A549 (cell line): ENCODE measurements around the gene SMPDL3B. TPM values are rescaled to one million over a fixed set of nuclear protein-coding genes. Genes with fewer than 3 reads are reported as not detected.

Experiments used
- ATAC-seq, 2 experiments: fragments of 200-7000 bp in 1 of 2; fragments of >200 bp in 1 of 2; cut with Nextera tagmentation in 1 of 2; cut with Tn5 transposase in 1 of 2; 3 replicates each; pipeline versions ENCODE4 v1.8.0 to v1.9.1; 2018 to 2020; ENCODE audit warnings: mild to moderate bottlenecking in 1 of 2, moderate library complexity in 1 of 2
- CTCF ChIA-PET: fragments of 300-600 bp; sonication (Branson Sonifier 250); formaldehyde crosslinking; extraction: SDS; loops from one replicate; lab custom pipeline; 2021; ENCODE audit warnings: antibody characterized with exemption, inconsistent platforms; lab: Yijun Ruan, JAX
- POLR2A ChIA-PET: fragments of 350-600 bp; formaldehyde crosslinking; extraction: SDS; loops from one replicate; lab custom pipeline; 2021; ENCODE audit warnings: antibody characterized with exemption, inconsistent platforms; lab: Yijun Ruan, JAX
- DNase-seq, 2 experiments: peaks; one replicate each; pipeline versions ENCODE4 v3.0.0 to v3.0.0-alpha.2; 2011 to 2016; ENCODE audit warnings: low read depth in 1 of 2, low spot score in 1 of 2
- FAIRE-seq: peaks from 2 replicates; lab custom pipeline; 2011; peaks lifted over from hg19 to GRCh38; lab: Jason Lieb, UNC
- H3K27ac ChIP-seq, 2 experiments: fragments of >200 bp; sonication (Bioruptor Twin); formaldehyde crosslinking; 3 replicates each; pipeline ENCODE4 v1.5.1; 2016 to 2017
- H3K4me1 ChIP-seq: fragments of >200 bp; sonication (Bioruptor Twin); formaldehyde crosslinking; 3 replicates; pipeline ENCODE4 v1.6.1; 2016
- H3K4me2 ChIP-seq: fragments of >200 bp; sonication (Bioruptor Twin); formaldehyde crosslinking; 3 replicates; pipeline ENCODE4 v1.6.1; 2016
- H3K4me3 ChIP-seq: fragments of >200 bp; sonication (Bioruptor Twin); formaldehyde crosslinking; 3 replicates; pipeline ENCODE4 v1.5.1; 2016
- H3K9me3 ChIP-seq: fragments of >200 bp; sonication (Bioruptor Twin); formaldehyde crosslinking; 3 replicates; pipeline ENCODE4 v1.6.1; 2016
- CBX2 ChIP-seq: fragments of 200-600 bp; sonication (generic); IDR thresholded peaks from 2 replicates; pipeline ENCODE4 v1.6.1; 2016; ENCODE audit warnings: low read depth, mild to moderate bottlenecking, borderline replicate concordance
- CBX8 ChIP-seq: fragments of 200-600 bp; sonication (generic); IDR thresholded peaks from 2 replicates; pipeline ENCODE4 v1.6.1; 2016
- CEBPB ChIP-seq, 2 experiments: fragments of >200 bp in 1 of 2; sonication (Bioruptor Twin) in 1 of 2; formaldehyde crosslinking in 1 of 2; IDR thresholded peaks; 2 replicates each; pipeline ENCODE4 v1.6.1; 2012 to 2016
- EHF ChIP-seq: fragments of 250-450 bp; sonication (Bioruptor Pico); IDR thresholded peaks from 2 replicates; pipeline ENCODE4 v1.5.0; 2020; ENCODE audit warnings: mild to moderate bottlenecking
- EHMT2 ChIP-seq: fragments of 200-600 bp; sonication (generic); IDR thresholded peaks from 2 replicates; pipeline ENCODE4 v1.6.1; 2016; ENCODE audit warnings: antibody characterized with exemption, low read depth, mild to moderate bottlenecking, moderate library complexity
- EP300 ChIP-seq, 2 experiments: fragments of >200 bp; sonication (Bioruptor Twin); formaldehyde crosslinking; IDR thresholded peaks; 2 replicates in 1 of 2; 3 replicates in 1 of 2; pipeline ENCODE4 v1.6.1; 2016 to 2017
- ESRRA ChIP-seq: fragments of 150-350 bp; IDR thresholded peaks from 2 replicates; pipeline ENCODE4 v1.6.1; 2014; ENCODE audit warnings: mild to moderate bottlenecking, low read length, borderline replicate concordance
- FOSL2 ChIP-seq, 2 experiments: fragments of 450-650 bp in 1 of 2; fragments of >200 bp in 1 of 2; sonication (Bioruptor Twin) in 1 of 2; formaldehyde crosslinking; IDR thresholded peaks; 2 replicates each; pipeline versions ENCODE4 v1.5.0 to v1.6.1; 2016 to 2020; ENCODE audit warnings: mild to moderate bottlenecking in 1 of 2, moderate library complexity in 1 of 2
- HDAC2 ChIP-seq: fragments of 200-600 bp; sonication (generic); IDR thresholded peaks from 2 replicates; pipeline ENCODE4 v1.6.1; 2016
- HOXB13 ChIP-seq: fragments of 250-450 bp; sonication (Bioruptor Pico); IDR thresholded peaks from 2 replicates; pipeline ENCODE4 v1.5.0; 2020; ENCODE audit warnings: low read depth, mild to moderate bottlenecking, moderate library complexity
- HOXB5 ChIP-seq: fragments of 250-450 bp; sonication (Bioruptor Pico); IDR thresholded peaks from 2 replicates; pipeline ENCODE4 v1.5.0; 2020; ENCODE audit warnings: mild to moderate bottlenecking, moderate library complexity
- JUNB ChIP-seq: fragments of >200 bp; sonication (Bioruptor Twin); formaldehyde crosslinking; IDR thresholded peaks from 2 replicates; pipeline ENCODE4 v1.6.1; 2016
- KDM1A ChIP-seq: fragments of 200-600 bp; sonication (generic); IDR thresholded peaks from 2 replicates; pipeline ENCODE4 v1.6.1; 2016; ENCODE audit warnings: low read depth, mild to moderate bottlenecking
- MAFK ChIP-seq: fragments of 450-650 bp; IDR thresholded peaks from 2 replicates; pipeline ENCODE4 v1.6.1; 2014; ENCODE audit not compliant: partially characterized antibody
- MAX ChIP-seq: IDR thresholded peaks from 2 replicates; pipeline ENCODE4 v1.6.1; 2012
- MYC ChIP-seq: IDR thresholded peaks from 2 replicates; pipeline ENCODE4 v1.6.1; 2012; ENCODE audit warnings: mild to moderate bottlenecking, inconsistent platforms, low read length, improper control_type of control experiment, borderline replicate concordance
- NR3C1 ChIP-seq: fragments of >200 bp; sonication (Bioruptor Twin); formaldehyde crosslinking; IDR thresholded peaks from 3 replicates; pipeline ENCODE4 v1.6.1; 2017
- RNF2 ChIP-seq: fragments of 200-600 bp; sonication (generic); IDR thresholded peaks from 2 replicates; pipeline ENCODE4 v1.6.1; 2016; ENCODE audit warnings: low read depth, mild to moderate bottlenecking, antibody characterized with exemption, moderate library complexity, borderline replicate concordance
- TP53 ChIP-seq: fragments of 250-450 bp; sonication (Bioruptor Pico); IDR thresholded peaks from 2 replicates; pipeline ENCODE4 v1.5.0; 2021; ENCODE audit warnings: mild to moderate bottlenecking, moderate library complexity
- ZFP36 ChIP-seq: fragments of 450-650 bp; IDR thresholded peaks from 2 replicates; pipeline ENCODE4 v1.6.1; 2014; ENCODE audit warnings: borderline replicate concordance; ENCODE audit not compliant: partially characterized antibody
- ZNF302 ChIP-seq: fragments of 250-450 bp; sonication (Bioruptor Pico); IDR thresholded peaks from 2 replicates; pipeline ENCODE4 v1.9.0; 2021; ENCODE audit warnings: inconsistent platforms, mild to moderate bottlenecking, moderate library complexity
- ZSCAN20 ChIP-seq: fragments of 250-450 bp; sonication (Bioruptor Pico); IDR thresholded peaks from 2 replicates; pipeline ENCODE4 v1.8.0; 2022; ENCODE audit warnings: mild to moderate bottlenecking, moderate library complexity
- WGBS: methylation state at CpG from one replicate; pipeline ENCODE4 v1.1.6; 2017; ENCODE audit errors: missing lambda C conversion rate; 5-methylcytosine and 5-hydroxymethylcytosine counted together
- polyA plus RNA-seq, 4 experiments: library from polyadenylated mRNA; depleted of rRNA in 3 of 4; stranded (reverse); fragments of >200 nt; fragmentation: RNase III in 1 of 4; extraction: RNeasy Plus Mini Kit Qiagen cat#74134 plus additional on column Dnase treatment in 1 of 4; gene quantifications; 2 replicates in 3 of 4; 3 replicates in 1 of 4; pipeline ENCODE4 v1.2.3, GENCODE V29; 2011 to 2017
- TF ChIP-seq, protein P1 (sequence below): fragments of 200-600 bp; sonication (generic); IDR thresholded peaks from 2 replicates; pipeline ENCODE4 v1.6.1; 2016; ENCODE audit warnings: antibody characterized with exemption, mild to moderate bottlenecking, moderate library complexity
- TF ChIP-seq, protein P2 (sequence below): fragments of 150-350 bp; IDR thresholded peaks from 2 replicates; pipeline ENCODE4 v1.6.1; 2014; ENCODE audit warnings: low read depth, mild to moderate bottlenecking, low read length
- TF ChIP-seq, protein P3 (sequence below): fragments of 450-650 bp; IDR thresholded peaks from 2 replicates; pipeline ENCODE4 v1.6.1; 2014; ENCODE audit warnings: antibody characterized with exemption
- TF ChIP-seq, protein P4 (sequence below): fragments of 250-450 bp; sonication (Bioruptor Pico); IDR thresholded peaks from 2 replicates; pipeline ENCODE4 v1.5.0; 2020; ENCODE audit warnings: low read depth, mild to moderate bottlenecking, moderate library complexity
- TF ChIP-seq, protein P5 (sequence below): fragments of >200 bp; sonication (Bioruptor Twin); formaldehyde crosslinking; IDR thresholded peaks from 3 replicates; pipeline ENCODE4 v1.6.1; 2016

The SMPDL3B gene
- polyA plus RNA-seq, 2 of the 4 experiments (the other 2 are of a cell fraction), result 1.7 to 4.0 TPM

- no peak for DNase-seq
- WGBS, result 88% methylated on average over 8 of the region's 8 CpGs
- POLR2A ChIA-PET, result no interaction called here
- H3K4me3 ChIP-seq, result no peak overlapping the region
- TF ChIP-seq EHF (CRISPR knock-in tag) (no peak), EP300 (IDR thresholded peaks at IDR 0.05) (no peak), JUNB (no peak), CBX8 (no peak), MAX (no peak), CBX2 (no peak), ZSCAN20 (CRISPR knock-in tag) (no peak), ZFP36 (no peak), MAFK (no peak), TP53 (CRISPR knock-in tag) (no peak)
- CTCF ChIA-PET, result interaction anchor here (0.6 kb wide), 1 partner anchor 30 kb away, joined by 3 read pairs; no protein-coding TSS in a partner anchor
- no peaks in the 10 kb centered on the region for H3K9me3 ChIP-seq
- H3K4me1 ChIP-seq, result no peaks in the 10 kb centered on the region
- no peak overlapping the region for H3K27ac ChIP-seq
- no peak for ATAC-seq
- H3K4me2 ChIP-seq, result no peak overlapping the region
- FAIRE-seq, result no peak
Measured at GRCh38 chr1:27887215-27888021, 47.4 kb upstream of the SMPDL3B start.

DNA sequence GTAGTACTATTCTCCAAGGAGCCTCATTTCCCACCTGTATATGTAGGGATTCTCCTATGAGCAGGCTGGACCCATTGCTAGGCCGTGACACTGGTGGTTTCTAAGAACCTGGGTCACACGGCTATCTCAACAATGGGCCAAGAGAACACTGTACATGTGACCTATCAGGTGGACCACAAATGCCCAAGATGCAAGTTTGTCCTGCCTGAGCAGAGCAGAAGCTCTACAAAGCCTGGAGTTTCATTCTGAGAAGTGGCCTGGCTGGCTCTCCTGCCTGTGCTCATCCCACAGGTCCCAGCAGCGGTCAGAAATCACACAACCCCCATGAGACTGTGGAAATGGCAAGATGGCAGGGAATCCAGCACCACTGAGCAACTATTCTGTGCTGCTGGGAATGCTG is 45.3 kb upstream of the SMPDL3B start:
- H3K4me3 ChIP-seq, result no peak overlapping the region
- ChIA-PET POLR2A (no interaction called here), CTCF (no interaction called here)
- no peaks in the 10 kb centered on the region for H3K9me3 ChIP-seq
- FAIRE-seq, result no peak
- DNase-seq, result no peak
- no peak overlapping the region for H3K27ac ChIP-seq
- no peak for TF ChIP-seq MYC
- TF ChIP-seq FOSL2 (IDR thresholded peaks at IDR 0.05), result no peak
- no peak for TF ChIP-seq FOSL2 (CRISPR knock-in tag; IDR thresholded peaks at IDR 0.05)
- TF ChIP-seq, protein P1, sequence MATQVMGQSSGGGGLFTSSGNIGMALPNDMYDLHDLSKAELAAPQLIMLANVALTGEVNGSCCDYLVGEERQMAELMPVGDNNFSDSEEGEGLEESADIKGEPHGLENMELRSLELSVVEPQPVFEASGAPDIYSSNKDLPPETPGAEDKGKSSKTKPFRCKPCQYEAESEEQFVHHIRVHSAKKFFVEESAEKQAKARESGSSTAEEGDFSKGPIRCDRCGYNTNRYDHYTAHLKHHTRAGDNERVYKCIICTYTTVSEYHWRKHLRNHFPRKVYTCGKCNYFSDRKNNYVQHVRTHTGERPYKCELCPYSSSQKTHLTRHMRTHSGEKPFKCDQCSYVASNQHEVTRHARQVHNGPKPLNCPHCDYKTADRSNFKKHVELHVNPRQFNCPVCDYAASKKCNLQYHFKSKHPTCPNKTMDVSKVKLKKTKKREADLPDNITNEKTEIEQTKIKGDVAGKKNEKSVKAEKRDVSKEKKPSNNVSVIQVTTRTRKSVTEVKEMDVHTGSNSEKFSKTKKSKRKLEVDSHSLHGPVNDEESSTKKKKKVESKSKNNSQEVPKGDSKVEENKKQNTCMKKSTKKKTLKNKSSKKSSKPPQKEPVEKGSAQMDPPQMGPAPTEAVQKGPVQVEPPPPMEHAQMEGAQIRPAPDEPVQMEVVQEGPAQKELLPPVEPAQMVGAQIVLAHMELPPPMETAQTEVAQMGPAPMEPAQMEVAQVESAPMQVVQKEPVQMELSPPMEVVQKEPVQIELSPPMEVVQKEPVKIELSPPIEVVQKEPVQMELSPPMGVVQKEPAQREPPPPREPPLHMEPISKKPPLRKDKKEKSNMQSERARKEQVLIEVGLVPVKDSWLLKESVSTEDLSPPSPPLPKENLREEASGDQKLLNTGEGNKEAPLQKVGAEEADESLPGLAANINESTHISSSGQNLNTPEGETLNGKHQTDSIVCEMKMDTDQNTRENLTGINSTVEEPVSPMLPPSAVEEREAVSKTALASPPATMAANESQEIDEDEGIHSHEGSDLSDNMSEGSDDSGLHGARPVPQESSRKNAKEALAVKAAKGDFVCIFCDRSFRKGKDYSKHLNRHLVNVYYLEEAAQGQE, result no peak
- no peak for TF ChIP-seq RNF2
- TF ChIP-seq NR3C1, result no peak
- TF ChIP-seq, protein P2, sequence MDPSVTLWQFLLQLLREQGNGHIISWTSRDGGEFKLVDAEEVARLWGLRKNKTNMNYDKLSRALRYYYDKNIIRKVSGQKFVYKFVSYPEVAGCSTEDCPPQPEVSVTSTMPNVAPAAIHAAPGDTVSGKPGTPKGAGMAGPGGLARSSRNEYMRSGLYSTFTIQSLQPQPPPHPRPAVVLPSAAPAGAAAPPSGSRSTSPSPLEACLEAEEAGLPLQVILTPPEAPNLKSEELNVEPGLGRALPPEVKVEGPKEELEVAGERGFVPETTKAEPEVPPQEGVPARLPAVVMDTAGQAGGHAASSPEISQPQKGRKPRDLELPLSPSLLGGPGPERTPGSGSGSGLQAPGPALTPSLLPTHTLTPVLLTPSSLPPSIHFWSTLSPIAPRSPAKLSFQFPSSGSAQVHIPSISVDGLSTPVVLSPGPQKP, result no peak
- no peak for TF ChIP-seq ESRRA
- TF ChIP-seq, protein P3, sequence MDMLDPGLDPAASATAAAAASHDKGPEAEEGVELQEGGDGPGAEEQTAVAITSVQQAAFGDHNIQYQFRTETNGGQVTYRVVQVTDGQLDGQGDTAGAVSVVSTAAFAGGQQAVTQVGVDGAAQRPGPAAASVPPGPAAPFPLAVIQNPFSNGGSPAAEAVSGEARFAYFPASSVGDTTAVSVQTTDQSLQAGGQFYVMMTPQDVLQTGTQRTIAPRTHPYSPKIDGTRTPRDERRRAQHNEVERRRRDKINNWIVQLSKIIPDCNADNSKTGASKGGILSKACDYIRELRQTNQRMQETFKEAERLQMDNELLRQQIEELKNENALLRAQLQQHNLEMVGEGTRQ, result no peak
- TF ChIP-seq CBX2, result no peak
- no peak for TF ChIP-seq CBX8
- TF ChIP-seq ZNF302 (CRISPR knock-in tag), result no peak
- TF ChIP-seq EHF (CRISPR knock-in tag), result no peak
- no peak for TF ChIP-seq EHMT2
- TF ChIP-seq, protein P4, sequence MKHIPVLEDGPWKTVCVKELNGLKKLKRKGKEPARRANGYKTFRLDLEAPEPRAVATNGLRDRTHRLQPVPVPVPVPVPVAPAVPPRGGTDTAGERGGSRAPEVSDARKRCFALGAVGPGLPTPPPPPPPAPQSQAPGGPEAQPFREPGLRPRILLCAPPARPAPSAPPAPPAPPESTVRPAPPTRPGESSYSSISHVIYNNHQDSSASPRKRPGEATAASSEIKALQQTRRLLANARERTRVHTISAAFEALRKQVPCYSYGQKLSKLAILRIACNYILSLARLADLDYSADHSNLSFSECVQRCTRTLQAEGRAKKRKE (CRISPR knock-in tag), result no peak
- no peak for TF ChIP-seq HOXB13 (CRISPR knock-in tag)
- no peak for TF ChIP-seq CEBPB (IDR thresholded peaks at IDR 0.05)
- TF ChIP-seq KDM1A, result no peak
- no peak for TF ChIP-seq HOXB5 (CRISPR knock-in tag)
- TF ChIP-seq HDAC2, result no peak
- TF ChIP-seq, protein P5, sequence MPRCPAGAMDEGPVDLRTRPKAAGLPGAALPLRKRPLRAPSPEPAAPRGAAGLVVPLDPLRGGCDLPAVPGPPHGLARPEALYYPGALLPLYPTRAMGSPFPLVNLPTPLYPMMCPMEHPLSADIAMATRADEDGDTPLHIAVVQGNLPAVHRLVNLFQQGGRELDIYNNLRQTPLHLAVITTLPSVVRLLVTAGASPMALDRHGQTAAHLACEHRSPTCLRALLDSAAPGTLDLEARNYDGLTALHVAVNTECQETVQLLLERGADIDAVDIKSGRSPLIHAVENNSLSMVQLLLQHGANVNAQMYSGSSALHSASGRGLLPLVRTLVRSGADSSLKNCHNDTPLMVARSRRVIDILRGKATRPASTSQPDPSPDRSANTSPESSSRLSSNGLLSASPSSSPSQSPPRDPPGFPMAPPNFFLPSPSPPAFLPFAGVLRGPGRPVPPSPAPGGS, result no peak
- no peak for ATAC-seq
- H3K4me1 ChIP-seq, result no peaks in the 10 kb centered on the region
- no peak overlapping the region for H3K4me2 ChIP-seq
- 100% methylated on average over 2 of the region's 3 CpGs for WGBS
